ENCODE data around the gene SLC44A1.

Gene SLC44A1

GRCh38 chr9:105437704-105438103 lies 193.3 kb downstream of the SLC44A1 start:
- H3K27ac ChIP-seq, result no peak overlapping the region
- no peak overlapping the region for H3K9ac ChIP-seq
- no peak for TF ChIP-seq CTCF (conservative IDR thresholded peaks at IDR 0.05; ENCODE audit: low read depth, low read length)
- no peaks in the 10 kb centered on the region for H4K20me1 ChIP-seq (ENCODE audit: insufficient read depth)
- H2AFZ ChIP-seq (ENCODE audit: low read depth), result no peak overlapping the region
- no peaks in the 10 kb centered on the region for H3K36me3 ChIP-seq (ENCODE audit: insufficient read depth)
- H3K4me2 ChIP-seq, result no peak overlapping the region
- H3K4me3 ChIP-seq (IDR thresholded peaks at IDR 0.05; ENCODE audit: insufficient read depth, low read depth, low read length), result no peak overlapping the region
- no peaks in the 10 kb centered on the region for H3K27me3 ChIP-seq (ENCODE audit: insufficient read depth, low read depth)
- H3K4me1 ChIP-seq (ENCODE audit: low read depth, poor library complexity, severe bottlenecking), result no peaks in the 10 kb centered on the region
- H3K79me2 ChIP-seq (ENCODE audit: insufficient read depth, low read depth), result no peaks in the 10 kb centered on the region

- H4K20me1 ChIP-seq (ENCODE audit: insufficient read depth), result no peaks in the 10 kb centered on the region
- no peak overlapping the region for H3K4me2 ChIP-seq
- no peak overlapping the region for H3K4me3 ChIP-seq (IDR thresholded peaks at IDR 0.05; ENCODE audit: insufficient read depth, low read depth, low read length)
- H2AFZ ChIP-seq (ENCODE audit: low read depth), result no peak overlapping the region
- no peaks in the 10 kb centered on the region for H3K79me2 ChIP-seq (ENCODE audit: insufficient read depth, low read depth)
- H3K4me1 ChIP-seq (ENCODE audit: low read depth, poor library complexity, severe bottlenecking), result no peaks in the 10 kb centered on the region
- no peak overlapping the region for H3K27ac ChIP-seq
- no peak for TF ChIP-seq CTCF (conservative IDR thresholded peaks at IDR 0.05; ENCODE audit: low read depth, low read length)
- no peak overlapping the region for H3K9ac ChIP-seq
- H3K36me3 ChIP-seq (ENCODE audit: insufficient read depth), result no peaks in the 10 kb centered on the region
- no peaks in the 10 kb centered on the region for H3K27me3 ChIP-seq (ENCODE audit: insufficient read depth, low read depth)
These were observed 193.8 kb downstream of the SLC44A1 start for GRCh38 chr9:105438141-105438806.

GRCh38 chr9:105439428-105439827 lies 195.0 kb downstream of the SLC44A1 start:
- TF ChIP-seq CTCF (conservative IDR thresholded peaks at IDR 0.05; ENCODE audit: low read depth, low read length), result no peak
- Histone ChIP-seq H3K4me2 (no peak overlapping the region), H3K9ac (no peak overlapping the region), H3K79me2 (ENCODE audit: insufficient read depth, low read depth) (no peaks in the 10 kb centered on the region), H3K27me3 (ENCODE audit: insufficient read depth, low read depth) (no peaks in the 10 kb centered on the region), H3K36me3 (ENCODE audit: insufficient read depth) (no peaks in the 10 kb centered on the region), H3K4me3 (IDR thresholded peaks at IDR 0.05; ENCODE audit: insufficient read depth, low read depth, low read length) (no peak overlapping the region), H4K20me1 (ENCODE audit: insufficient read depth) (no peaks in the 10 kb centered on the region), H3K4me1 (ENCODE audit: low read depth, poor library complexity, severe bottlenecking) (no peaks in the 10 kb centered on the region), H3K27ac (no peak overlapping the region), H2AFZ (ENCODE audit: low read depth) (no peak overlapping the region)

GRCh38 chr9:105441616-105442160 lies 197.2 kb downstream of the SLC44A1 start:
- Histone ChIP-seq H2AFZ (ENCODE audit: low read depth) (no peak overlapping the region), H3K4me1 (ENCODE audit: low read depth, poor library complexity, severe bottlenecking) (no peaks in the 10 kb centered on the region), H3K79me2 (ENCODE audit: insufficient read depth, low read depth) (no peaks in the 10 kb centered on the region), H3K9ac (no peak overlapping the region), H3K27ac (no peak overlapping the region), H4K20me1 (ENCODE audit: insufficient read depth) (no peaks in the 10 kb centered on the region), H3K4me3 (IDR thresholded peaks at IDR 0.05; ENCODE audit: insufficient read depth, low read depth, low read length) (no peak overlapping the region), H3K27me3 (ENCODE audit: insufficient read depth, low read depth) (no peaks in the 10 kb centered on the region), H3K4me2 (no peak overlapping the region), H3K36me3 (ENCODE audit: insufficient read depth) (no peaks in the 10 kb centered on the region)
- TF ChIP-seq CTCF (conservative IDR thresholded peaks at IDR 0.05; ENCODE audit: low read depth, low read length), result no peak
